ENCODE results near the gene SPTBN1.

DNA sequence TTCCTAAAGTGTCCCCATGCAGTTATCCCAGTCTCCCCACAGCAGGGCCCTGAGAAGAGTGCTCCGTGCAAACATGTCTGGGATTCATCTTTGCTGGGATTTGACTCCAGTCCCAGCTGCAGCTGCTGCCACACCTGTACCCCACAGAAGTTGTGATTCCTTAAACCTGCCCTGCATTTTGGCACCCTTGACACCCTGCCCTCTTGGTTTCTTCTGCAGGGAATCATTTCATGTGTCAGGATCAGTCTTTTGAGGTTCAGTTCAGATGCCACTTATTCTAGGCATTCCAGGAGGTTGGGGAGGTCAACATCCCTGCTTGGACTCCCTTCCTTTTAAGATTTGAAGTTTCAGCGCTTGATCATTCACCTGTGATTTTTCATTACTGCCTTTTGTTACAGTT is 108.3 kb downstream of the SPTBN1 start:
- no peak for TF ChIP-seq GLIS3 (CRISPR knock-in tag; IDR thresholded peaks at IDR 0.05)
- TF ChIP-seq ZFP30 (CRISPR knock-in tag; IDR thresholded peaks at IDR 0.05): no peak
- TF ChIP-seq ZFP3 (CRISPR knock-in tag; IDR thresholded peaks at IDR 0.05): no peak
- TF ChIP-seq ARNTL (CRISPR knock-in tag; IDR thresholded peaks at IDR 0.05; ENCODE audit: borderline replicate concordance, low read depth): no peak
